ENCODE data around the gene SP140.

DNA sequence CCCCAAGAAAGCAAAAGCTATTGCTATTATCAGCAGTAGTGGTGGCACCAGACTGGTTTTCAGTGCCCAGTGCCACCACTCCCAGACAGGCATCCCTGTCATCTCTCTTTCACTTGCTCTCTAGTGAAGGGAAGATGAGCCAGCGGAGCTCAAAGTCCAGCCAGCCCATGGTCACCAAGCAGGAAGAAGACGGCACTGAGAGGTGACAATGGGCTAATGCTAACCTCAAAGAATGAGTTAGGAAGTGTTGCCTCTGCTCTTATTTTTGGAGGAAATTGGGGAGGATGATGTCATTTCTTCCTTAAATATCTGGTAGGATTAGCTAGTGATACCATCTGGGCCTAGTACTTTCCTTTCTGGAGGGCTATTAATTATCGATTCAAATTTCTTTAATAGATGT, 1.7 kb downstream of the SP140 start:
- TF ChIP-seq, protein P1, sequence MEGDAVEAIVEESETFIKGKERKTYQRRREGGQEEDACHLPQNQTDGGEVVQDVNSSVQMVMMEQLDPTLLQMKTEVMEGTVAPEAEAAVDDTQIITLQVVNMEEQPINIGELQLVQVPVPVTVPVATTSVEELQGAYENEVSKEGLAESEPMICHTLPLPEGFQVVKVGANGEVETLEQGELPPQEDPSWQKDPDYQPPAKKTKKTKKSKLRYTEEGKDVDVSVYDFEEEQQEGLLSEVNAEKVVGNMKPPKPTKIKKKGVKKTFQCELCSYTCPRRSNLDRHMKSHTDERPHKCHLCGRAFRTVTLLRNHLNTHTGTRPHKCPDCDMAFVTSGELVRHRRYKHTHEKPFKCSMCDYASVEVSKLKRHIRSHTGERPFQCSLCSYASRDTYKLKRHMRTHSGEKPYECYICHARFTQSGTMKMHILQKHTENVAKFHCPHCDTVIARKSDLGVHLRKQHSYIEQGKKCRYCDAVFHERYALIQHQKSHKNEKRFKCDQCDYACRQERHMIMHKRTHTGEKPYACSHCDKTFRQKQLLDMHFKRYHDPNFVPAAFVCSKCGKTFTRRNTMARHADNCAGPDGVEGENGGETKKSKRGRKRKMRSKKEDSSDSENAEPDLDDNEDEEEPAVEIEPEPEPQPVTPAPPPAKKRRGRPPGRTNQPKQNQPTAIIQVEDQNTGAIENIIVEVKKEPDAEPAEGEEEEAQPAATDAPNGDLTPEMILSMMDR (IDR thresholded peaks at IDR 0.05 in 2 of 3, conservative IDR thresholded peaks at IDR 0.05 in 1 of 3; ENCODE audit: control insufficient read depth in 2 of 3, extremely low read depth in 1 of 3, insufficient read depth in 1 of 3, low read depth in 3 of 3, low read length in 3 of 3): no peak
- TF ChIP-seq SUZ12 (IDR thresholded peaks at IDR 0.05; ENCODE audit: unreplicated experiment): no peak
- no peak for TF ChIP-seq EGR1 (IDR thresholded peaks at IDR 0.05; ENCODE audit: borderline replicate concordance in 1 of 2, low read depth in 2 of 2, low read length in 2 of 2)

All from GM12878 (cell line).